ENCODE data around the gene MAP2K1. TPM values are rescaled to one million over a fixed set of nuclear protein-coding genes. Genes with fewer than 3 reads are reported as not detected.

Gene MAP2K1
- total and polyA plus RNA-seq, 8 donors = 46.3 to 60.4 (median 52.8) TPM

DNA sequence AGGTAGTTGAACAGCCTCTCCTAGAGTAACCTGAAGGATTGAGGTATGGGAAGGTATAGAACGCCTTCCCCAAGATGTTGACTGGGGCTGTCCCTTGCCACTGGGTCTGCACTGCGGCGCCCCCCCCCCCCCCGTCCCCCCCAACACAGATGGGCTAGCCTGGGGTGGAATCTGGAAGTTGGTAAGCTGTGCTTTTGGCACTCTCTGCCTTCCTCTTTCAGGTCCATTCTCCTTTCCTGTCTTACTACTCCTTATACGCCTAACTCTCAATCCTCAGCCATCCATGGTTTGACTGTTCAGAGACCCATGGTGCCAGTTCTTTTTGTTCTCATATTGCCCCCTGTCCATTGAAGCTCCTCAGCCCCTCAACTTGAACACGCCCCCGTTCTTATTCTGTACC lies 42.8 kb downstream of the MAP2K1 start:
- Histone ChIP-seq H3K27ac (no peak overlapping the region), H3K4me3 (no peak overlapping the region), H3K36me3 (no peaks in the 10 kb centered on the region), H3K9me3 (no peaks in the 10 kb centered on the region), H3K4me1 (peaks cover 0 to 36% of the 10 kb centered on the region in 2 donors), H3K27me3 (no peaks in the 10 kb centered on the region)
- DNase-seq = no peak
- TF ChIP-seq, protein P1, sequence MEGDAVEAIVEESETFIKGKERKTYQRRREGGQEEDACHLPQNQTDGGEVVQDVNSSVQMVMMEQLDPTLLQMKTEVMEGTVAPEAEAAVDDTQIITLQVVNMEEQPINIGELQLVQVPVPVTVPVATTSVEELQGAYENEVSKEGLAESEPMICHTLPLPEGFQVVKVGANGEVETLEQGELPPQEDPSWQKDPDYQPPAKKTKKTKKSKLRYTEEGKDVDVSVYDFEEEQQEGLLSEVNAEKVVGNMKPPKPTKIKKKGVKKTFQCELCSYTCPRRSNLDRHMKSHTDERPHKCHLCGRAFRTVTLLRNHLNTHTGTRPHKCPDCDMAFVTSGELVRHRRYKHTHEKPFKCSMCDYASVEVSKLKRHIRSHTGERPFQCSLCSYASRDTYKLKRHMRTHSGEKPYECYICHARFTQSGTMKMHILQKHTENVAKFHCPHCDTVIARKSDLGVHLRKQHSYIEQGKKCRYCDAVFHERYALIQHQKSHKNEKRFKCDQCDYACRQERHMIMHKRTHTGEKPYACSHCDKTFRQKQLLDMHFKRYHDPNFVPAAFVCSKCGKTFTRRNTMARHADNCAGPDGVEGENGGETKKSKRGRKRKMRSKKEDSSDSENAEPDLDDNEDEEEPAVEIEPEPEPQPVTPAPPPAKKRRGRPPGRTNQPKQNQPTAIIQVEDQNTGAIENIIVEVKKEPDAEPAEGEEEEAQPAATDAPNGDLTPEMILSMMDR (IDR thresholded peaks at IDR 0.05) = no peak
- intact Hi-C loops (cut with DNase I) = loop anchor here in 1 of 2 donors (10.0 kb wide), 1 partner anchor 45 kb away; no protein-coding TSS in a partner anchor
- peak; percentile 18 for ATAC-seq

DNA sequence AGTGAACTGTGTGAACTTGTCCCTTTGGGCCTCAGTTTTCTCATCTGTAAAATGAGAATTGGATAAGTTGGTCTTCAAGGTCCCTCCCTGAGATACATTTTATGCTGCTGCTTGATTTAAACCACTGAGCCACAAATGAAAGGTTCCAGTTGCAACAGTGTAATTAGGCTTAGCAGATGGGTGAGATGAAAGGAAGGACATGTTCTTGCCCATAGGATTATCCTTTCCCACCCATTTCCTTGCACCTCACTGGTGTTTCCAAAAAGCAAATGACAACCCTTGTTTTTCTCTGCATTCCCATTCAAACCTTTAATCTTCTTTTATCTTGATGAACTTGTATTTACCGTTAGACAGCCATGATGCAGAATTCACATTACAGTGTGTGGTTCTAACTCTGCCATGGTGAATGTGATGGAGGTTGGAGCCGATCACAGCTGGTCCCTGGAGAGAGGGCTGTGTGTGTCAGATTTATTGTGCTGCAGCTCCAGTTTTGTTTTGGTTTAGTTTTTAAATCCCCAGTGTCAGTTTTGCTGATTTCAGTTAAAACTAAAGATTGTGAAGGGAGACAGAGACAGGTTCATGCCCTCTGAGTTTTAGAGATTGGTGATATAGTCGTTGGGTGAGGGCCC lies 44.0 kb downstream of the MAP2K1 start:
- no peak overlapping the region for H3K4me3 ChIP-seq
- H3K27me3 ChIP-seq = no peaks in the 10 kb centered on the region
- H3K27ac ChIP-seq = no peak overlapping the region
- ATAC-seq (no peak), DNase-seq (no peak)
- intact Hi-C loops (cut with DNase I) = no loop called here
- H3K36me3 ChIP-seq = peaks cover 0 to 10% of the 10 kb centered on the region in 2 donors
- H3K9me3 ChIP-seq = no peaks in the 10 kb centered on the region
- H3K4me1 ChIP-seq = peaks cover 0 to 29% of the 10 kb centered on the region in 2 donors
- TF ChIP-seq, protein P1 (IDR thresholded peaks at IDR 0.05) = no peak

DNA sequence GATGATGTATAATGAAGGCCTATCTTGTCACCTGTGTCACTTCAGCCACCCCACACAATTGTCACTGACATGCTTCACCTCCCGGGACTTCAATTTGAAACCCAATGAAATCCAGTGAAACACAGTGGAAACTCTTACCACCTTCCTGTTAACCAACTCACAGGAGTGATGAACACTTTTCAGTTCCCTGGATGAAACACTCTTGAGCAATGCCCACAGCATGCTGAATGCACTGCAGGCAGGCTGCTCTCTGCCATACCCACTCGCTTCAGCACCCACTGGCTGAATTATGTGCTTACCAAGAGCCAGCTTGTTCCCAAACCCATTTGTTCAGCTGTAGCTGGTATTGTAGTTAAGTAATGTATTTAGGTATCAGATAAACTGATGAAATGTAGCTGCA lies 47.0 kb downstream of the MAP2K1 start:
- H3K36me3 ChIP-seq = peaks cover 0 to 40% of the 10 kb centered on the region in 2 donors
- ATAC-seq (peak; percentile 16), DNase-seq (no peak)
- peaks cover 0 to 16% of the 10 kb centered on the region in 2 donors for H3K4me1 ChIP-seq
- H3K27me3 ChIP-seq = no peaks in the 10 kb centered on the region
- no peaks in the 10 kb centered on the region for H3K9me3 ChIP-seq
- intact Hi-C loops (cut with DNase I) = no loop called here
- no peak overlapping the region for H3K4me3 ChIP-seq
- no peak overlapping the region for H3K27ac ChIP-seq
- TF ChIP-seq, protein P1 (IDR thresholded peaks at IDR 0.05) = no peak

DNA sequence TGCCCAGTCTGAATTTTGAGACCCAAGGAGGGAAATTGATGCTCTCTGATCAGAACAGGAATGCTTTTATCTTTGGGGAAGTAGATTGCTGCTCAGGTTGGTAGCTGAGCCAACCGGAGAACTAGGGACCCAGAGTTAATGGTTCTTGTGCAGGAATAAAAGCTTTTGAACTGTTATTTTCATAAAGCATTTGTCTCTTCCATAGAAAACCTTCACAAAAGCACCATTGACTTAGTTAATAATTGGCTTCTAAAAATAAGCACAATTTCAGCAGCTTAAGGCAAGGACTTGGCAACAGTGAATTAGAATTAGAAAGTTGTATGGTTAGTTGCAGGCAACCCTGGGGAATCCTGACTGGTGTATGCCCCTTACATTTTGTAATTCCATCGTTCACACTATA lies 53.8 kb downstream of the MAP2K1 start:
- TF ChIP-seq, protein P1 (IDR thresholded peaks at IDR 0.05) = no peak
- peaks cover 0 to 99% of the 10 kb centered on the region in 2 donors for H3K36me3 ChIP-seq
- H3K27ac ChIP-seq = no peak overlapping the region
- H3K9me3 ChIP-seq = no peaks in the 10 kb centered on the region
- no peak for DNase-seq
- ATAC-seq = no peak
- no peaks in the 10 kb centered on the region for H3K27me3 ChIP-seq
- no peaks in the 10 kb centered on the region for H3K4me1 ChIP-seq
- intact Hi-C loops (cut with DNase I) = no loop called here
- H3K4me3 ChIP-seq = no peak overlapping the region

DNA sequence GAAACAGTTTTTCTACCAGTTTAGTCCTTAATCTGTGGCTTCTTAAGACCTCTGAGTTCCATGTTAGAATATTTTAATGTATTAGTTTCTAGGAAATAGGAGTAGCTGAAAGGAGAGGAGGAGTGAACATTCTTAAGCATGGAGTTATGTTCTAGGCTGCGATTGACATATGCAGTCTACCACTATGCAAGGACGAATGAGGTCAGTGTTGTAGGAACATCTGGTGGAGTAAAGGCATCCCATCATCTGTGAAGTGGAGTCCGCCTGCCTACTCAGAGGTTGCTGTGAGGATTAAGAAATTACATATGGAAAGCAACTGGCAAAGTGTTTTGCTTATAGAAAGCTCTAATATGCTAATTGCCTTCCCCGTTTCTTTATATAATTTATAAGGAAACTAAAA lies 65.7 kb downstream of the MAP2K1 start:
- DNase-seq = no peak
- TF ChIP-seq, protein P1 (IDR thresholded peaks at IDR 0.05) = no peak
- Histone ChIP-seq H3K4me1 (peaks cover 0 to 11% of the 10 kb centered on the region in 2 donors), H3K27ac (no peak overlapping the region), H3K9me3 (no peaks in the 10 kb centered on the region), H3K36me3 (peaks cover 0 to 19% of the 10 kb centered on the region in 2 donors), H3K4me3 (no peak overlapping the region), H3K27me3 (no peaks in the 10 kb centered on the region)
- ATAC-seq = no peak
- intact Hi-C loops (cut with DNase I) = no loop called here

Data from left lung (tissue), 10 donors.